ENCODE measurements around the gene CELA2A.
"Not testable (repeated sequence)": the region's sequence is repeated elsewhere in the genome, so short reads cannot be mapped to it uniquely, and the experiment has no call there.

CELA2A gene

GRCh38 chr1:15468145-15468544, 11.6 kb downstream of the CELA2A start:
- no peak for DNase-seq (ENCODE audit: low spot score)

- DNase-seq (ENCODE audit: low spot score) = no peak
Observed at GRCh38 chr1:15469361-15469760, 12.8 kb downstream of the CELA2A start.

- DNase-seq (ENCODE audit: low spot score) = not testable (repeated sequence)
Observed at GRCh38 chr1:15469821-15470448, 13.4 kb downstream of the CELA2A start.

- not testable (repeated sequence) for DNase-seq (ENCODE audit: low spot score)
Observed at GRCh38 chr1:15471067-15471466, 14.5 kb downstream of the CELA2A start.

GRCh38 chr1:15471723-15472122, 15.2 kb downstream of the CELA2A start:
- not testable (repeated sequence) for DNase-seq (ENCODE audit: low spot score)

- peak; percentile 66 for DNase-seq (ENCODE audit: low spot score)
Observed at GRCh38 chr1:15472587-15472986, 16.1 kb downstream of the CELA2A start.

- DNase-seq (ENCODE audit: low spot score) = no peak
Observed at GRCh38 chr1:15475752-15476314, 19.3 kb downstream of the CELA2A start, which contains the start of gene CELA2B. CELA2B (plus strand) TSS chr1:15476104; CDS start chr1:15476126, 22 bp downstream.

GRCh38 chr1:15476927-15477326, 20.4 kb downstream of the CELA2A start:
- DNase-seq (ENCODE audit: low spot score) = no peak

- no peak for DNase-seq (ENCODE audit: low spot score)
Observed at GRCh38 chr1:15477646-15478212, 21.2 kb downstream of the CELA2A start.

- no peak for DNase-seq (ENCODE audit: low spot score)
Observed at GRCh38 chr1:15479654-15480347, 23.3 kb downstream of the CELA2A start.

- DNase-seq (ENCODE audit: low spot score) = not testable (repeated sequence)
Observed at GRCh38 chr1:15482455-15482854, 25.9 kb downstream of the CELA2A start.

GRCh38 chr1:15482983-15483543, 26.5 kb downstream of the CELA2A start:
- not testable (repeated sequence) for DNase-seq (ENCODE audit: low spot score)

GRCh38 chr1:15483971-15484370, 27.4 kb downstream of the CELA2A start:
- no peak for DNase-seq (ENCODE audit: low spot score)

GRCh38 chr1:15484443-15484842, 27.9 kb downstream of the CELA2A start:
- DNase-seq (ENCODE audit: low spot score) = not testable (repeated sequence)

GRCh38 chr1:15485636-15486035, 29.1 kb downstream of the CELA2A start:
- no peak for DNase-seq (ENCODE audit: low spot score)

- DNase-seq (ENCODE audit: low spot score) = not testable (repeated sequence)
Observed at GRCh38 chr1:15486844-15487610, 30.5 kb downstream of the CELA2A start.

GRCh38 chr1:15488371-15488770, 31.8 kb downstream of the CELA2A start:
- no peak for DNase-seq (ENCODE audit: low spot score)

- peak; percentile 26 for DNase-seq (ENCODE audit: low spot score)
Observed at GRCh38 chr1:15489052-15489736, 32.7 kb downstream of the CELA2A start.

- DNase-seq (ENCODE audit: low spot score) = not testable (repeated sequence)
Observed at GRCh38 chr1:15491010-15491409, 34.5 kb downstream of the CELA2A start.

GRCh38 chr1:15492596-15492995, 36.1 kb downstream of the CELA2A start:
- DNase-seq (ENCODE audit: low spot score) = peak; percentile 35
